ENCODE data around the gene PLA2G3. TPM values are rescaled to one million over a fixed set of nuclear protein-coding genes. Genes with fewer than 3 reads are reported as not detected.

The PLA2G3 gene
- total RNA-seq, 1 donor from 2014 or later: 1.7 TPM

DNA sequence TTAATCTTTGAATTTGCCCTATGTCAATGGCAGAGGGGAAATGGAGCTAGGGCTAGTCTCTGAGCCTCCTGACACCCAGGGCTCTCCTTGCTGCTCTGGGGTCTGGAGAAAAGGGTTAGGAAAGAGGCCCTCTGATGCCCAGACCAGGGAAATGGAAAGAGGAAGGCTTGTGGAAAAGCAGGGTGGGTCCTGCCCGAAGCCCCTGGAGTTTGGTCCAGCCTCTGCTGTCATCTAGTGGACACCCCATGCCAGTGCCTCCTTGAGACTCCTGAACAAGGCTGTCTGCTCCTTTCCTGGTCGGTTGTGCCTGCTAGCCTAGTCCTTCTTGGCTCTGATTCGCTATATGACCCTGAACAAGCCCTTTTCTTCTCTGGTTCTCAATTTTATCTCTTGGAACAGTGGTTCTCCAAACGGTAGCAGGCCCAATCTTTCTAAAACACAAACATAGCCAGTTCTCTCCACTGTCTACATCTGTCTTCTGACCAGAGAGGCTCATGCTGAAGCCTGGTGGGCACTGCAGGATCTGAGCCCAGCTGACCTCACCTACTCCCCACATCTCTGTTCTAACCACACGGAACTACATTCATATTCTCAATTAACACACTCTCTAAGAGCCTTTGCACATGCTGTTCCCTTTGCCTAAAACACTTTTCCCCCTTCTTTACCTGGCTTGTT, 8.8 kb upstream of the PLA2G3 start:
- peak; percentile 81 for DNase-seq (ENCODE audit: low read depth)

DNA sequence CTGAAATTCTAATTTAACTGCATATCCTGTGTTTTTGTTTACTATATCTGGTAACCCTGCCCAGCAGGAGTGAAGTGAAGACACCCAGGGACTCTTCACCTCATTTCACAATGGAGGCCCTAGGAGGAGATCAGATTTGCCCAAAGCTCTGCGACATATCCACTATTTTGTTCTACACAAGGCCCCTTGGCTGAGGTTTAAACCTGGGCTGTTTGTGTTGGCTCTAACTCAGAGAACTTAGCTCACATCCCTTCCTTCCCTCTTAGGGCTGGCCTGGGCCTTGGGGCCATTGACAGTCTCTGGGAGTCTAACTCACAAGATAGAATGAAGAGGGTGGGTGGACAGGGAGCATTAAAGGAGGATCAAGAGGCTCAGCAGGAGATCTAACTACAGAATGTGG, 8.2 kb upstream of the PLA2G3 start:
- no peak for DNase-seq (ENCODE audit: low read depth)

DNA sequence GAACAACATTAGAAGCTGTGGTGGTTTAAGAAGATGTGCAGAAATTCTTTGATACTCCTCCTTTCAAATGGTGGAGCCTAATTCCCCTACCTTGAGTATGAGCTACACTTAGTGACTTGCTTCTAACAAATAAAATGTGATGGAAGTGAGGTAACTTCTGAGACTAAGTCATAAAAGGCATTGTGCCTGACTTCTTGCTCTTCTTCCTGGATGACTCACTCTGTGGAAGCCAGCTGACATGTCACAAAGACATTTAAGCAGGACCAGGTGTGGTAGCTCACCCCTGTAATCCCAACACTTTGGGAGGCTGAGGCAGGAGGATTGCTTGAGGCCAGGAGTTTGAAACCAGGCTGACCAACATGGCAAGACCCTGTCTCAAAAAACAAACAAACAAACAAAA, 3.9 kb upstream of the PLA2G3 start:
- DNase-seq (ENCODE audit: low read depth): no peak

DNA sequence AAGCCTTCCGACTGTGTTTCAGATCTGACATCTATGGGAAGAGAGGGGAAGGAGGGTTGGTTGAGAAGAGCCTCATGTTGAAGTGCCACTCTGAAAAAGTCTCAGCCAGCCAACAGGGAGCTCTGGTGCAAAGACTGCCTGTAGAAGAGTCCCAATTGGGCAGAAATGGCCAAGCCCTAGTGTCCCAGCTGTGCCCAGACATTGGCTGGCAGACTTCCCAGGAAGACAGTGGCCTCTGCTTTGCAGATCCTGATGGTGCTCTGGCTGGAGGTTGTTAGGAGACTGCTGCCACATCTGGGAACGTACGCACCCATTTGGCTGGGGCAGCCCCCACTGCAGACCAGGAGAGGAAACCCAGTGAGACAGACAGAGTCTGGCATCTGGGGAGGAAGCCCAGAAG, 3.2 kb upstream of the PLA2G3 start:
- DNase-seq (ENCODE audit: low read depth): peak; percentile 65

DNA sequence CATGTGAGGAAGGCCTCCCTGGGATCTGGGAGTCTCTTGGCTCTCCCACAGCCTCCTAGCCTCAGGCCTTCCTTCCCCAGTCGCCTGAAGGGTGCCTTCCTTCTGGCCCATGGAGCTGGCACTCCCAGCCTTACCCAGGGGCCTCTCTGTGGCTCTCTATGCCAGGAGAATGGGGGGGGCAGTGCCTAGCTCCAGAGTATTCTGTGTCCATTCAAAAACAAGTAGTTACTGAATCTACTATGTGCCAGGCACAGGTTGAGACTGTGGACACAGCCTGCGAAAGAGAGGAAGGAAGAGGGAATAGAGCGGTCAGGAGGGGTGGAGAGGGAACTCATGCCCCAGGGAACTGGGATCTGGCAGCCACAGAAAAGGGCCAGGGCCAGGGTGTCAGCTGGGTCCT, 2.7 kb upstream of the PLA2G3 start:
- no peak for DNase-seq (ENCODE audit: low read depth)

DNA sequence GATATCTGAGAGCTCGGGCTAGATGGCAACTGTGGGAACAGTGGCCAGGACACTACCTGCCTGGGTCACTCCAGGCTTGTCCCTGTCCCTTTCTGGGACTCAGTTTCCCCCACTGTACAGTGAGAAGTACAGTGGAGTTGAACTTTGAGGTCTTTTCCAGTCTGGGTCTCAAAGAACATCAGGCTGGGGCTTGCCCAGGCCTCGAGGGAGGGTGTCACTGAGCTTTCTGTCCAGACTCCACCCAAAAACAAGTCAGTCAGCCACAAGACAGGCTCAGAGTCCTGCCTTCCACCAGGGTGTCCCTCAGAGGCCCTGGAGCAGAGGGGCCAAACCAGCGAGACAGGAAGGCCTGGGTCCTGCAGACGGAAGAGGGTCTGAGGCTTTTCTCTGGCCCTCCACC, 2.0 kb upstream of the PLA2G3 start:
- DNase-seq (ENCODE audit: low read depth): no peak

DNA sequence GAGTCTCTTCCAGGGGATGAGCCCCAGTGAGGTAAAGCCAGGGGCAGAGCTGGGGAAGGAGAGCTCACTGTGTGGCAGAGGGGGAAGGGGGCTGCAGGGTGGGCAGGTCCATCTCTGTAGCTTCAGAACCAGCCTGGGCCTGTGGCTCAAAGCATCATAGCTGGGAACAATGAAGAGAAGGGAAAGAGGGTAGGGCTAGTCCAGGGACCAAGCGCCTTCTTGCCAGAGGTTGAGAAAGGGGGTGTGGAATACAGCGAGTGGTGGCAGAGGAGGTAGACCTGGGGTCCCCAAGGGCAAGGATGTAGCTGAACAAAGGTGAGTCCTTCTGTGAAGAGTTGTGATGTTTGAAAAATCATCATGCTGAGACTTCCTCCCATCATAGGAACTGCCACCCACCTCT, 1.2 kb upstream of the PLA2G3 start:
- no peak for DNase-seq (ENCODE audit: low read depth)

DNA sequence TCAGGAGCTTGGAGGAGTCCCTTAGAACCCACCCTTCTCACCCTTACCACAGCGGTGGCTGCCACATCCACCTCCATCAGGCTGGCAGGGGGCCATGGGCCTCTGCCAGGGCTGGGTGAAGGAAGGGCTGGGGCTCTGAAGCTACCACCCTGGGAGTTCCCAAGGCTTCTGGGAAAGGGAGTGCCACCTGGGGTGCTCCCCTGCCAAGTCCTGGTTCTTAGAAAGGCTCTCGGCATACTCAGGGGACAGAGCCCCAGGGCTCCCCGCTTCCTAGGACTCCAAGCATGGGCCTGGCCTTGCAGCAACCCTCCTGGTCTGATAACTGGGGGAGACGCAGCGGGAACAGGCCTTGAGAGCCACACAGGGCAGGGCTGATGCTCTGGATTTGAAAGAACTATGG, 438 bp upstream of the PLA2G3 start:
- DNase-seq (ENCODE audit: low read depth): no peak

DNA sequence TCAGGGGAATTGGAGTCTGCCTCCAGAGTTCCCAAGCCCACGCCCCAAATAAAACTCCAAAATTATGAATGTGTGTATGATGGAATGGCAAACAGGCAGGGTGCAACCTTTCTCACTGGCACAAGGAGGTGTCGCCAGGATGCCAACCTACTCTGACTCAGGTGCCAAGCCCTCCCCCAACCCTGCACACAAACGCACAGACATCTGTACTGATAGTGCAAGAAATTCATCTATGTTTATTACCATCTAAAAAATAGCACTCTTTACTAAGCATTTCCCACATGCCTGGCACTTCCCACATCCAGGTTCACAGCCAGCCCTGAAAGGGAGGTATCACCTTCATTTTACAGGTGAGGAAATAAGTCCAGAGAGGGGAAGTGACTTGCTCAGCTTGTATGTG, 1.2 kb downstream of the PLA2G3 start:
- no peak for DNase-seq (ENCODE audit: low read depth)

DNA sequence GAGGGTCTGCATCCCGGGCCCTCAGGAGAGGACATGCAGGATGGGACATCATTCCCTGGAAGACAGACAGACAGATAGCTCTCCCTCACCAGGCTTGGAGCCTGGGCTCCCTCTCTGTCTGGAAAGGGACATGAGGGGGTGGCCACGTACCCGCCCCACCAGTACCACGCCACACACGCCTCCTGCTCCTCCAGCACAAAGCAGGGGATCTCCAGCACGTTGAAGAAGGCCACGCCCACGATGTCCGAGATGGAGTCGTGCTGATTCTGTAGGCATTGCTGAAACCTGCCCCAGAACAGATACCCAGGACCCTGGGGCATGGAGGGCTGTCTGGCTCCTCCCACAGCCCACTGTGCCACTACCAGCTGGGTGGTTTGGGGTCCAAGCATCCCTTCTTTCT, 2.2 kb downstream of the PLA2G3 start:
- no peak for DNase-seq (ENCODE audit: low read depth)

DNA sequence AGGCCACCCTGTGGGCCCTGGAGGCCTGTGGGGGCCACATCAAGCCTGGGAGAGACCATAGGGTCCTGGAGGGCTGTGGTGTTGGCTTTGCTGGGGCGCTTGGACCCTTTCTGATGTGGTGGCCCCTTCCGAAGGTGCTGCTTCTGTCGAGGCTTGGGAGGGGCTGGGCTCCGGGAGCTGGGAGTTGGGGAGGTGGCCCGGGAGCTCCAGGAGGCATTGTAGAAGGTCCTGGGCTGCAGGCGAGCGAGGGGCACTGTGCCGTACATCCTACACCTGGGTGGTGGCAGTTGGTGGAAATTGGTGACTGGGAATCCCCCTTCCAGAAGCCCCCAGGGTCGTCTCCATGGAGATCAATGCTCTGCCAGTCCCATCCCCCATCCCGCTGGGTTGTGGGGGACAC, 2.6 kb downstream of the PLA2G3 start:
- no peak for DNase-seq (ENCODE audit: low read depth)

DNA sequence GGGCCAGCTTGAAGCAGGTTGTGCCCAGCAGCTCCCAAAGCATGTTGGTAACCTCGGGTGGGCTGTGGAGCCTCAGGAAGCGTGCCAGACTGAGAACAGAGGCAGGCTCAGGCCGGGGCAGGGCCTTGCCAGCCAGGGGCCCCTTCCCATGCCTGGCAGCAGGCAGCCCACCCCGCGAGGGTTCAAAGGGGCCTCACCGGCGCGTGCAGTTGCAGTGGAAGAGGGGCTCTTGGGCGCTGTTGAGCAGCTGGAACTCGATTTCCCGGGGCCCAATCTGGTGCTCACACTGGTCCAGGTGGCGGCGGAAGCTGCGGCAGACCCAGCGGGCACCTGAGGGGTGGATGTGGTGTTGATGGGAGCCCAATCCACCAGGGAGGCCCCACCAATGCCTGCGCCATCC, 3.6 kb downstream of the PLA2G3 start:
- DNase-seq (ENCODE audit: low read depth): no peak

DNA sequence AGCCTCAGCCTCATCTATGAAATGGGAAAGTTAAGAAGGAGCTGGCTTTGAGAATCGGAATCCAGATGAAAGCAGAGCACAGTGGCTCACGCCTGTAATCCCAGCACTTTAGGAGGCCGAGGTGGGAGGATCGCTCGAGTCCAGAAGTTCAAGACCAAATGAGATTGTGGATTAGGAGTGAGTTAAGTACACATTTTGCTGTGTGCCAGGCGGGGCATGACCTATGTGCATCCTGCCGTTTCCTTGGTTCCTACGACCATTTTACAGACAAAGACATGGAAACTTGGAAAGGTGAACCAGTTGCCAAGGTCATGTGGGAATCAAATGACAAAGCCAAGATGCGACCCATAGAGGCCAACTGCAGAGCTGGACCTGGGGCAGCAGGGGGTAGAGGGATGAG, 4.2 kb downstream of the PLA2G3 start:
- no peak for DNase-seq (ENCODE audit: low read depth)

DNA sequence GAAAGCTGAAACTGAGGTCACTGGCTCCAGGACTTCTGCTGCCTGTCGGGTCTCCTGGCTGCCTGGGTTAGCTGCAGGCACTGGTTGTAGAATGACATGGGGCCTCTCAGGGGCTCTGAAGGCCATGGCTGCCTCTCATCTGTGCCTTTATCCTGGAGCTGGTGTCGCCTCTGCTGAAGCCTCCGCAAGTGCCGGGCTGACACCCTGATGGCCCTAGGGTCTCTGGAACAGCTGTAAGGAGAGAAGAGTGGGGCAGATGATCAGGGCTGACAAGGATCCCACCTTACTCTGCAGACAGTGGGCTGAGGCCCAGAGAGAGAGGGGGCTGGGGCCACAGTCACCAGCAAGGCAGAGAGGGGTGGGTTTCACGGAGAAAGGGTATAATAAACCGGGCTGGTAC, 4.6 kb downstream of the PLA2G3 start:
- DNase-seq (ENCODE audit: low read depth): no peak

DNA sequence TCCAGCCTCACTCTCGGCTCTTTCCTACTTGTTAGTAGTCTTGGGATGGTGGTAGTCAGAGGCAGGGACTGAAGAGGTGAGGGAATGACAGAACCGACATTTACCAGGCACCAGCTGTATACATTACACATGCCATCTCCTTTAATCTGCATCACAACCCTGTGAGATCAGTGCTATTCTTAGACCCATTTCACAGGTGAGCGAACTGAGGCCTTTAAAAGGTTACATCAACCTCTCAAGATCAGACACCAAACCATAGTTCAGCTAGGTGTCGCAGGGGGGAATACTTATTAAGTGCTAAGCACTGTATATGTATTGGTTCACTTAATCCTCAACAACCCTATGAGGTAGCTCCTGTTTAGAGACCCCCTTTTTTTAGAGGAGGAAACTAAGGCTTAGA, 5.6 kb downstream of the PLA2G3 start:
- no peak for DNase-seq (ENCODE audit: low read depth)

DNA sequence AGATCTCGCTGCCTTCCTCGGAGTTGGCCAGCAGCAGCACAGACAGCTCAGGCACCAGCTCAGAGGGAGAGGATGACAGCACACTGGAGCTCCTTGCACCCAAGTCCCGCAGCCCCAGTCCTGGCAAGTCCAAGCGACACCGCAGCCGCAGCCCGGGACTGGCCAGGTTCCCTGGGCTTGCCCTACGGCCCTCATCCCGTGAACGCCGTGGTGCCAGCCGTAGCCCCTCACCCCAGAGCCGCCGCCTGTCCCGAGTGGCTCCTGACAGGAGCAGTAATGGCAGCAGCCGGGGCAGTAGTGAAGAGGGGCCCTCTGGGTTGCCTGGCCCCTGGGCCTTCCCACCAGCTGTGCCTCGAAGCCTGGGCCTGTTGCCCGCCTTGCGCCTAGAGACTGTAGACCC, 6.4 kb downstream of the PLA2G3 start:
- DNase-seq (ENCODE audit: low read depth): no peak

DNA sequence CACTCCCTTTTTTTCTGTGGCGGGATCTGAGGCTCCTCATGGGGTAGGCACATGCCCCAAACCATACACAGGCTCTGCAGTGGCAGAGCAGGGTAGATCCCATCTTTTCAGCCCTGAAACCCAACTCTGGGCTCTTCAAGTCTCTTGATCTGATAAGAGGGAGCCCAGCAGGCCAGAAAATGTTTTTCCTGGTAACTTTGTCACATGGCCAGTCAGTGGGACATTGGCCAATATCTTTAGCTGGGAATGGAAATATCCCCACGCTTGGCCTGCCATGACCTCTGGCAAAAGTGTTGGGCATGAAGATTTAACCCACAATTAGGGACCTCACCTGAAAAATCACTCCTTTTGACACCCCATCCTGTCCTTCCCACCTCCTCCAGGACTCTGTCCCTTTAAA, 9.4 kb downstream of the PLA2G3 start:
- no peak for DNase-seq (ENCODE audit: low read depth)

DNA sequence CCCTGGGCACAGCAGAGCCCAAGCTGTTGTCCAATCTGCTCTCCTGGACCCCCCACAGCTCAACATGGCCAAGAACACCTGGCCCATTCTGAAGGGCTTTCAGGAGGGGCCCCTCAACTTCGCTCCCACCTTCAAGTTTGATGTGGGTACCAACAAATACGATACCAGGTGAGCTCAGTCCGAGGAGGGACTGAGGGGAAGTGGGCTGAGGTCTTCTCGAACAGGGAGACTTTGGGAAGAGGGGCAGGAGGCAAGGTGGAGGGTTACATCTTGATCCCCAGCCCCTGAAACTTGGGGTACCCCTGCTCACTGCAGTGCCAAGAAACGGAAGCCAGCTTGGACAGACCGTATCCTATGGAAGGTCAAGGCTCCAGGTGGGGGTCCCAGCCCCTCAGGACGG, 12.2 kb downstream of the PLA2G3 start:
- no peak for DNase-seq (ENCODE audit: low read depth)

DNA sequence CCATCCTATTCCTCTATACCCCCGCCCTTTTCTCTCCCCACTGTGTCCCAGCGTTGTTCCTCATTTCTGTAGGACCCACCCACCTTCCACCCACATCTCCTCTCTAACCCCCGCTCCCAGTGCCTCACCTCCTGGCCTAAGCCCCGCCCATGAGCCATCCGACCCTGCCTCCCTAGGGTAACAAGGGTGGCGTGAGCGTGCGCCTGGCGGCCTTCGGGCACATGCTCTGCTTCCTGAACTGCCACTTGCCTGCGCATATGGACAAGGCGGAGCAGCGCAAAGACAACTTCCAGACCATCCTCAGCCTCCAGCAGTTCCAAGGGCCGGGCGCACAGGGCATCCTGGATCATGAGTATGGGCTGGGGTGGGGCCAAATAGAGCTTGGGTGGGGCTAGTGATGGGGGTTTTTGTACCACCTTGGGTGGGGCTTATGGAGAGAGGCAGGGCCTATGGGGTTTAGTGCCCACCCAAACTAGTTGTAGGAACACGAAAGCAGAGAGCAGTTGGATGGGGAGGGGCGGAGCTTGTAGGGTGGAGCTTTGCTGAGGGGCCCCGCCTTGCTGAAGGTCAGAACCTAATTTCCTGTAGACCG, 13.0 kb downstream of the PLA2G3 start:
- DNase-seq (ENCODE audit: low read depth): no peak

DNA sequence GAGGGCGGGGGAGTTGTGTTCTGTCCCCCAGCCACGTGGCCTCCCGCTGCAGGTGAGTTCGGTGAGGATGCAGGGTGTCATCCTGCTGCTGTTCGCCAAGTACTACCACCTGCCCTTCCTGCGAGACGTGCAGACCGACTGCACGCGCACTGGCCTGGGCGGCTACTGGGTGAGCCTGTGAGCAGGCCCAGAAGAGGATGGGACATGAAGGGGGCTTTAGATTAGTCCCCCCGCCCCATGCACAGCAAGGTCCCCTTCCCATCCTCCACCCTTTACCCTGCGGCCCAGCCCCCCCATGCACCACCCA, 13.5 kb downstream of the PLA2G3 start:
- DNase-seq (ENCODE audit: low read depth): no peak

DNA sequence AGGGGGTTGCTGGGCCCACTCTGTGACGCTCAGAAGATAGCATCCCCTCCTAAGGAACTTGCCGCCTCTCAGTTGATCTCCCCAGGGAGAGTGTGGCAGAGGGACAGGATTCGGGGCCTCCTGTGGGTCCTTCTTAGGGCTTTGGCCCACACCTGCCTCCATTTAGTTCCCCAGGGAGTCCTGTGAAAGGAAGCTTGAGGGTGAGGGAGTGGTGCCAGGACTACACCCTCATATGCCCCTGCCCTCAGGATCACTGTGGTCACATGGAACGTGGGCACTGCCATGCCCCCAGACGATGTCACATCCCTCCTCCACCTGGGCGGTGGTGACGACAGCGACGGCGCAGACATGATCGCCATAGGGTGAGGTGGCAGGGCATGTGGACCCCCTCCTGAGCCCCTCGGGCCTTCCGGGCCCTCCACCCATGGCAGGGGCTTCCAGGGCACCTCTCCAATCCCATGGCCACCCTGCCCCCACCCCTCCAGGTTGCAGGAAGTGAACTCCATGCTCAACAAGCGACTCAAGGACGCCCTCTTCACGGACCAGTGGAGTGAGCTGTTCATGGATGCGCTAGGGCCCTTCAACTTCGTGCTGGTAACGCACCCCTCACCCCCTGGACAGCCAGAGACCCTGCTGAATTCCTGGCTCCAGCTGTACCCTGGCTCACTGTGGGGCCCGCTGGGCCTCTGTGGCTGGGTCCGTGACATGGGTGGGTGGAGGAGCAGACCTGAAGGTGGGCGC, 14.0 kb downstream of the PLA2G3 start:
- no peak for DNase-seq (ENCODE audit: low read depth)

DNA sequence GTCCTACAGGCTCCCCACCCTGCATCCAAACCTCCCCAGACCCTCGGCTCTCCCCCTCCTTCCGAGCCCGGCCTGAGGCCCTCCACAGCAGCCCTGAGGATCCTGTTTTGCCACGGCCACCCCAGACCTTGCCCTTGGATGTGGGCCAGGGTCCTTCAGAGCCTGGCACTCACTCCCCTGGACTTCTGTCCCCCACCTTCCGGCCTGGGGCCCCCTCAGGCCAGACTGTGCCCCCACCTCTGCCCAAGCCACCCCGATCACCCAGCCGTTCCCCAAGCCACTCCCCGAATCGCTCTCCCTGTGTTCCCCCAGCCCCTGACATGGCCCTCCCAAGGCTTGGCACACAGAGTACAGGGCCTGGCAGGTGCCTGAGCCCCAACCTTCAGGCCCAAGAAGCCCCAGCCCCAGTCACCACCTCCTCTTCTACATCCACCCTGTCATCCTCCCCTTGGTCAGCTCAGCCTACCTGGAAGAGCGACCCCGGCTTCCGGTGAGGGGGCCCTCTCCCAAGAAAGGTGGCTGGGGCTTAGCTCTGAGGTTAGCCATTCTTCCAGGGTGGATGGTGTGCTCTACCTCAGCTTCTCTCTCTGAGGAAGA, 14.7 kb downstream of the PLA2G3 start:
- DNase-seq (ENCODE audit: low read depth): no peak
